A549 (cell line): ENCODE measurements around the gene PDK2. TPM values are rescaled to one million over a fixed set of nuclear protein-coding genes. Genes with fewer than 3 reads are reported as not detected.
A peak's percentile ranks its signal among the peaks of the same experiment; 100 is the strongest.

Experiments used
- ATAC-seq, 2 experiments: fragments of 200-7000 bp in 1 of 2; fragments of >200 bp in 1 of 2; cut with Nextera tagmentation in 1 of 2; cut with Tn5 transposase in 1 of 2; 3 replicates each; pipeline versions ENCODE4 v1.8.0 to v1.9.1; 2018 to 2020; ENCODE audit warnings: mild to moderate bottlenecking in 1 of 2, moderate library complexity in 1 of 2
- CTCF ChIA-PET: fragments of 300-600 bp; sonication (Branson Sonifier 250); formaldehyde crosslinking; extraction: SDS; loops from one replicate; lab custom pipeline; 2021; ENCODE audit warnings: antibody characterized with exemption, inconsistent platforms; lab: Yijun Ruan, JAX
- POLR2A ChIA-PET: fragments of 350-600 bp; formaldehyde crosslinking; extraction: SDS; loops from one replicate; lab custom pipeline; 2021; ENCODE audit warnings: antibody characterized with exemption, inconsistent platforms; lab: Yijun Ruan, JAX
- DNase-seq, 2 experiments: peaks; one replicate each; pipeline versions ENCODE4 v3.0.0 to v3.0.0-alpha.2; 2011 to 2016; ENCODE audit warnings: low read depth in 1 of 2, low spot score in 1 of 2
- FAIRE-seq: peaks from 2 replicates; lab custom pipeline; 2011; peaks lifted over from hg19 to GRCh38; lab: Jason Lieb, UNC
- H3K27ac ChIP-seq, 2 experiments: fragments of >200 bp; sonication (Bioruptor Twin); formaldehyde crosslinking; 3 replicates each; pipeline ENCODE4 v1.5.1; 2016 to 2017
- H3K4me1 ChIP-seq: fragments of >200 bp; sonication (Bioruptor Twin); formaldehyde crosslinking; 3 replicates; pipeline ENCODE4 v1.6.1; 2016
- H3K4me2 ChIP-seq: fragments of >200 bp; sonication (Bioruptor Twin); formaldehyde crosslinking; 3 replicates; pipeline ENCODE4 v1.6.1; 2016
- H3K4me3 ChIP-seq: fragments of >200 bp; sonication (Bioruptor Twin); formaldehyde crosslinking; 3 replicates; pipeline ENCODE4 v1.5.1; 2016
- H3K9me3 ChIP-seq: fragments of >200 bp; sonication (Bioruptor Twin); formaldehyde crosslinking; 3 replicates; pipeline ENCODE4 v1.6.1; 2016
- ATOH8 ChIP-seq: fragments of 250-450 bp; sonication (Bioruptor Pico); IDR thresholded peaks from 2 replicates; pipeline ENCODE4 v1.5.0; 2020; ENCODE audit warnings: low read depth, mild to moderate bottlenecking, moderate library complexity
- CBX2 ChIP-seq: fragments of 200-600 bp; sonication (generic); IDR thresholded peaks from 2 replicates; pipeline ENCODE4 v1.6.1; 2016; ENCODE audit warnings: low read depth, mild to moderate bottlenecking, borderline replicate concordance
- E2F6 ChIP-seq: IDR thresholded peaks from 2 replicates; pipeline ENCODE4 v1.6.1; 2012; ENCODE audit warnings: low read depth, borderline replicate concordance
- HDAC2 ChIP-seq: fragments of 200-600 bp; sonication (generic); IDR thresholded peaks from 2 replicates; pipeline ENCODE4 v1.6.1; 2016
- HOXB13 ChIP-seq: fragments of 250-450 bp; sonication (Bioruptor Pico); IDR thresholded peaks from 2 replicates; pipeline ENCODE4 v1.5.0; 2020; ENCODE audit warnings: low read depth, mild to moderate bottlenecking, moderate library complexity
- NFE2L2 ChIP-seq: fragments of 150-350 bp; conservative IDR thresholded peaks from 2 replicates; pipeline ENCODE4 v1.6.1; 2014; ENCODE audit warnings: low read length
- NR3C1 ChIP-seq: fragments of >200 bp; sonication (Bioruptor Twin); formaldehyde crosslinking; IDR thresholded peaks from 3 replicates; pipeline ENCODE4 v1.6.1; 2017
- PHF8 ChIP-seq: fragments of 200-600 bp; sonication (generic); IDR thresholded peaks from 2 replicates; pipeline ENCODE4 v1.6.1; 2016; ENCODE audit warnings: low read depth, mild to moderate bottlenecking, antibody characterized with exemption, moderate library complexity, borderline replicate concordance
- RAD21 ChIP-seq, 2 experiments: fragments of >200 bp in 1 of 2; sonication (Bioruptor Twin) in 1 of 2; formaldehyde crosslinking in 1 of 2; IDR thresholded peaks in 1 of 2; conservative IDR thresholded peaks in 1 of 2; 2 replicates in 1 of 2; 3 replicates in 1 of 2; pipeline ENCODE4 v1.6.1; 2012 to 2018; ENCODE audit warnings: inconsistent platforms in 1 of 2
- RCOR1 ChIP-seq: fragments of 150-350 bp; IDR thresholded peaks from 2 replicates; pipeline ENCODE4 v1.6.1; 2014; ENCODE audit warnings: antibody characterized with exemption, low read length, low read depth
- REST ChIP-seq: fragments of 200-600 bp; sonication (generic); IDR thresholded peaks from 2 replicates; pipeline ENCODE4 v1.6.1; 2016; ENCODE audit warnings: antibody characterized with exemption, mild to moderate bottlenecking, moderate library complexity
- ZC3H11A ChIP-seq: fragments of 450-650 bp; IDR thresholded peaks from 2 replicates; pipeline ENCODE4 v1.6.1; 2014; ENCODE audit warnings: antibody characterized with exemption, mild to moderate bottlenecking
- ZFP36 ChIP-seq: fragments of 450-650 bp; IDR thresholded peaks from 2 replicates; pipeline ENCODE4 v1.6.1; 2014; ENCODE audit warnings: borderline replicate concordance; ENCODE audit not compliant: partially characterized antibody
- WGBS: methylation state at CpG from one replicate; pipeline ENCODE4 v1.1.6; 2017; ENCODE audit errors: missing lambda C conversion rate; 5-methylcytosine and 5-hydroxymethylcytosine counted together
- polyA plus RNA-seq, 4 experiments: library from polyadenylated mRNA; depleted of rRNA in 3 of 4; stranded (reverse); fragments of >200 nt; fragmentation: RNase III in 1 of 4; extraction: RNeasy Plus Mini Kit Qiagen cat#74134 plus additional on column Dnase treatment in 1 of 4; gene quantifications; 2 replicates in 3 of 4; 3 replicates in 1 of 4; pipeline ENCODE4 v1.2.3, GENCODE V29; 2011 to 2017

The PDK2 gene
- polyA plus RNA-seq, 2 of the 4 experiments (the other 2 are of a cell fraction): 14.1 to 28.5 TPM

GRCh38 chr17:50145532-50146229 is 50.5 kb downstream of the PDK2 start:
- CTCF ChIA-PET: interaction anchor here (1.0 to 60.2 kb wide), 9 partner anchors 7 to 54 kb away, joined by 3 to 1356 read pairs (median 9); partner anchors contain the start of genes PDK2 and SGCA
- POLR2A ChIA-PET: no interaction called here
- no peak for ATAC-seq
- TF ChIP-seq RAD21 (conservative IDR thresholded peaks at IDR 0.05 in 1 of 2, IDR thresholded peaks at IDR 0.05 in 1 of 2) (no peak), NR3C1 (no peak), CBX2 (no peak), HOXB13 (CRISPR knock-in tag) (no peak), ZFP36 (no peak)
- DNase-seq: no peak
- Histone ChIP-seq H3K4me3 (no peak overlapping the region), H3K4me1 (peaks cover 41% of the 10 kb centered on the region), H3K9me3 (no peaks in the 10 kb centered on the region), H3K4me2 (peak overlapping the region; percentile 95; the same call in 2 of the 3 replicates), H3K27ac (no peak overlapping the region)
- WGBS: 90% methylated on average over 11 of the region's 11 CpGs
- no peak for FAIRE-seq

- Histone ChIP-seq H3K9me3 (no peaks in the 10 kb centered on the region), H3K27ac (peak overlapping the region in 1 of 2 experiments; percentile 96; a peak in 2 of 6 replicates), H3K4me2 (peak overlapping the region; percentile 95; the same call in 2 of the 3 replicates), H3K4me3 (no peak overlapping the region), H3K4me1 (peaks cover 41% of the 10 kb centered on the region)
- POLR2A ChIA-PET: interaction anchor here (1.0 kb wide), 1 partner anchor 52 kb away, joined by 3 read pairs; no protein-coding TSS in a partner anchor
- ATAC-seq (no peak), FAIRE-seq (no peak), DNase-seq (no peak)
- WGBS: 94% methylated on average over 7 of the region's 10 CpGs
- CTCF ChIA-PET: interaction anchor here (1.6 to 60.2 kb wide), 7 partner anchors 7 to 41 kb away, joined by 5 to 1356 read pairs (median 139); partner anchors contain the start of genes PDK2 and SGCA
- TF ChIP-seq RAD21 (conservative IDR thresholded peaks at IDR 0.05 in 1 of 2, IDR thresholded peaks at IDR 0.05 in 1 of 2) (no peak), RCOR1 (no peak), REST (no peak), NFE2L2 (no peak), PHF8 (no peak), ZC3H11A (no peak), HDAC2 (no peak), ATOH8 (no peak), E2F6 (no peak)
Measured at GRCh38 chr17:50146230-50146926, 51.2 kb downstream of the PDK2 start.
